Endometrial microvascular endothelial cells (primary cell): Measurements from ENCODE around the gene TMBIM4. TPM values are rescaled to one million over a fixed set of nuclear protein-coding genes. Genes with fewer than 3 reads are reported as not detected.

ENCODE experiments used
- in situ Hi-C: cut with HindIII; loops from 2 replicates; pipeline ENCODE4 v1.10.0; 2017; ENCODE audit warnings: low sequenced_read_pairs, low pct_unique_long_range_greater_than_20kb; ENCODE audit errors: inconsistent ontology term
- total RNA-seq: library from RNA; depleted of rRNA; stranded (reverse); fragments of >200 nt; gene quantifications from one replicate; pipeline ENCODE4 v1.2.3, GENCODE V29; 2015; ENCODE audit errors: inconsistent ontology term

TMBIM4 gene
- total RNA-seq, 1 donor from 2014 or later: 137 TPM

DNA sequence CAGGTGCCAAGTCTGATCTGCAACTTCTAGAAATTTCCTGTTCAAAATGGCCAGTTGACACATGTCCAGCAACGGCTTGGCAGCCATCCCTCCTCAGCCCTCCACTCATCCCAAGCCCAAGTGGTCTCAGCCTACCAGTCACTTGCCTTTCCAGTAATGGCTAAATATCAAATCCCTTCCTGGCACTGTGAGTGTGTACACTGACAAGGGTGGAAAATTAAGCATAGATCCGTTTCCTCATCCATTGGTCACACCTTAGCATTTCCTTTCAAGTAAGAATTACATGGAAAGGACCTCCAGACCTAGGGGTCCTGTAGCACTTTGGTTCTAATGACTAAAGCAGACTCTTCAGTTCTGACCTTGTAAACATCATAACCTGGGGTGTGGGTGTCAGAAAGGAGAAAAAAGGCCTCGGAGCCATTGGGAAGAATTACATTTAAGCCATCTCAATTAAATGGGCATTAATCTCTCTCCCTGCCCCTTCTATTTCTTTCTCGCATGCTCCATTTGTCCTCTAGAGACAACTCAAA lies 54.7 kb downstream of the TMBIM4 start:
- in situ Hi-C loops: no loop called here

DNA sequence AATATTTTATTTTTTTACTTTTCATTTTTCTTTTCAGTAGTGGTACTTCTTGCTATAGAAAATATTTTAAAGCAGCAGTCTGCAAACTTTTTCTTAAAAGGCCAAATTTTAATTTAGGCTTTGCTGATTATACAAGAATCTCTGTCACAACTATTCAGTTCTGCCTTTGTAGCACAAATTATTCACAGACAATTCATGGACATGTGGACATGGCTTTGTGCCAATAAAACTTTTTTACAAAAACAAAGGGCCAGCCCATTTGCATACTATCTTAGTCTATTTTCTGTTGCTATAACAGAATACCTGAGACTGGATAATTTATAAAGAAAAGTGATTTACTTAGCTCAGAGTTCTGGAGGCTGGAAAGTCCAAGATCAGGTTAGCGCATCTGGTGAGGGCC lies 56.3 kb downstream of the TMBIM4 start:
- in situ Hi-C loops: no loop called here

DNA sequence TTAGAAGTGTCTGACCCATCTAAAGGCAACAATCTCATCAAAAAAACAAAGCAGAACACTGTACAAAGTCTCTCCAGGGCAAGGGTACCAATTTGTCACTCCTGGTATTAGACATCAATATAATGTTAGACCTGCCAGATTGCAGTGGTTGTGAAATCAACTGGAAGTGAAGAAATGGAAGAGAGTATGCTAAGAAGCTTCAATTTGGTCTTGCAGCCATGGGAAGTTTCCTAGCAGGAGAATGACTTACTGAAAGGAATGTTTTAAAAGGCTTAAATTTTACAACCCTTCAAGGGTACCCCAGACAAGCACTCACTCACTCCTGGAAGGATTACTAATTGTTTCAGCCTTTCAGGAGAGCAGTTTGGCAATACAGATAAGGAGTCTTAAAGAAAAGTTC lies 58.2 kb downstream of the TMBIM4 start:
- in situ Hi-C loops: no loop called here

DNA sequence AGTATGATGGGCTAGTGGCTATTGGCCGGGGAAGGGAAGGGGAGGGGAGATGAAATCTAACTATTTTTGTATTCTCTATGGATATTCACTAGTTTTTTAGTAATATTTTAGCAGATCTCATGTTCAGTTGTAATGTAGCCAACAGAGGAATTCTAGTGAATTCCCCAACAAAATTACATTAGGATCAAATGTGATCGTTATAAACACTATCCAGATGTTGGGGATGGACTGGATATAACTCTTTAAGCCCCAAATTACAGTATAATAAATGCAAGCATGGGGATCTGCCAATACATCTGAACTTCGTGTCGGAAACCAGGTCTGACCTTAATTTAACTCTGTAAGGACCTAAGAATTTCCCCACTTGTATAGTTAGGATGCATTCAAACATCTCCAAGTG lies 60.7 kb downstream of the TMBIM4 start:
- in situ Hi-C loops: no loop called here

DNA sequence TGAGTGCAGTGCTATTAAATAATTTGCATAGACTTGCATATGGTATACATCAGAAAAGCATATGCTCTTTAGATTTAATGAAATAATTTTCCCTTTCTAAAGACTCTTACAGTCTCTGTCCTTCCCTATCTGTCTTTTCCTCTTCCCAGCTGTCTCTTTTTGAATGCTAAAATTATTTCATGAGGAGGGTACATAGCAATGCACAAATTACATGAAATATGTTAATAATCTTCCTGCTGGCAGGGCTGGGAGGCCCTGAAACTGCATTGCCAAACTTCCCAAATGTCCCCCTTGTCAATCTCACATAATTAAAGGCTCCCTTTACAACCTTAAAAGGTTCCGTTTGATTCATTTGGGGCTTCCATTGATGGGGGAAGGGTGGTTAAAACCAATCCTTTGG lies 61.4 kb downstream of the TMBIM4 start:
- in situ Hi-C loops: no loop called here

DNA sequence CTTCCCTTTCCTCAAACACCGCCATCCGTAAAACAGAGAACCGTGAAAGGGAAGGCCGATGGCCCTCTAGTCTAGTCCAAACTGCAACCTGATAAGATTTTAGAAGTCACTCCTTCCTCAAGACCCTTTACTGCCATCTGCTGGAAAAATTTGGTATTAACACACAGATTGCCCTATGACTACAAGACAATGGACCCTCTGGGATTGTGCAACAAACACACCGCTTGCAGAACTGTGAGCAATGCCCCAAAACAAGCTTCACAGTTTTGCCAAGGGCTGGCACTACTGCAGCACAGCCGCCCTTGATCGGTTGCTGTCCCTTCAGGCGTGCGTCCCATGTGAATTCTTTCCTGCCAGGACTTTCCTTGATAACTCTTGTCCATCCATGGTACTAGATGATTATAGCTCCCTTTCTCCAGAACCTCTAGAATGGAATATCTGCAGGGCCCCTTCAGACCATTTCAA lies 62.3 kb downstream of the TMBIM4 start:
- in situ Hi-C loops: no loop called here

DNA sequence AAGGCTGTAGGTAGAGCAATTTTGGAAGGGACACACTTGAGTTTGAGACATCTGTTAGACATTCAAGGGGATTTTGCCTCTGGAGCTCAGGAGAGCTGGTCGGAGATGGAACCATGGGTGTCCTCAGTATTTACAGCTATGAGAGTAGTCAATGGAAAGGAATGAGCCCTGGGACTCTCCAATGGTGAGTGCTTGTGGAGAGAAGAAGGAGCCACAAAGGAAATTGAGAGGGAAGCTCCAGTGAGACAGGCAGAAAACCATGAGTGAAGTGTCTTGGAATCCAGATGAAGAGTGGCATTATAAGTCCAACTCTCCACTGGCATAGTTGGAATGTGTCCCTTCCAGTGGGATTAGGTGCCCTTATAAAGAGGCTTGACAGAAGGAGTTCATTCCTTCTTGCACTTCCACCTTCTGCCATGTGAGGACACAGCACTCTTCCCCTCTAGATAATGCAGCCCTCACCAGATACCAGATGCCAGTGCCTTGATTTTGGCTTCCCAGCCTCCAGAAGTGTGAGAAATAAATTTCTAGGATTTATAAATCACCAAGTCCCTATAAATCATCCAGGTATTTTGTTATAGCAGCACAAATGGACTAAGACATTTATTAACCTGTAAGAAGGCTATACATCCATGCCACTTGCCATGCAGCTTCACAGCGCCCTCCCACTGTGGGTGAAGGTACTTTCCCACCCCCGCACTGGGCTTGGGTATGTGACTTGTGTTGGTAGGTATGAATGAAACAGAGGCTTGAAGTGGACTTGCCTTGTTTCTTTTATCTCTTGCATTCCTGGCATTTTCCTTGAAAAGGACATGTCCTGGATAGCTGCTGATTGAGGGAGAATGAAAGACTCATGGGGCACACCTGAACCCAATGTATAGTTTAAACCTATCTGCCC lies 66.5 kb downstream of the TMBIM4 start:
- in situ Hi-C loops: no loop called here

DNA sequence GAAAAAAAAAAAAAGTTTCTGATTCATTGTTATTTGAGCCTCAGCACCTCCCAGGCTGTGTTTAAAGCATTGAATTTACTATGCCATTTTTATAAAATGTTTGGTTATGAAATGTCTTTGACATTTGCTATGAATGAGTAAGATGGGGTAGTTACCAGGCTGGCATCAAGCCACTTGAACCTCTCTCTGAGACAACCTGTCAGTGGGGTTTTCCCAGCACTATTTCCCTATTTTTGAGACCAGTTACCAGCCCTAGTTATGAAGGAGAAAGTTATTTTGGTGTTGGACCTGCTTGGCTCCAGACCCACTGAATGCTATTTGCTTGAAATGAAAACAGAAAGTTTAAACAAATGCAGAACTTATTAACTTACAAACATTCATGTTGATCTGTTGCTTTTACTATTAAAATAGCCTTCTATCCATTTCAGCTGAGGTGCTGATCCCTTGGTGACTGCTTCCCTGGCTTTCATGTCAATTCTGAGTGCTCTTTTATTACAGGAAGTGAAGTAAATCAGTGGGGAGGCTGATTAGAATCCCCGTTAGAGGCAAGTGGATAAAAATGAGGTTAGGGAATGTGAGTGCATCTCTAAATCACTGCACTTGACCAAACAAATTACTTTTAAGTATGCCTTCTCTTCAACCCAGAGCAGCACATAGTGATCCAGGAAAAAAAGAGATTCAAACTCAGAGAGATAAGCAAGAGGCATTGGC lies 77.1 kb downstream of the TMBIM4 start:
- in situ Hi-C loops: no loop called here

DNA sequence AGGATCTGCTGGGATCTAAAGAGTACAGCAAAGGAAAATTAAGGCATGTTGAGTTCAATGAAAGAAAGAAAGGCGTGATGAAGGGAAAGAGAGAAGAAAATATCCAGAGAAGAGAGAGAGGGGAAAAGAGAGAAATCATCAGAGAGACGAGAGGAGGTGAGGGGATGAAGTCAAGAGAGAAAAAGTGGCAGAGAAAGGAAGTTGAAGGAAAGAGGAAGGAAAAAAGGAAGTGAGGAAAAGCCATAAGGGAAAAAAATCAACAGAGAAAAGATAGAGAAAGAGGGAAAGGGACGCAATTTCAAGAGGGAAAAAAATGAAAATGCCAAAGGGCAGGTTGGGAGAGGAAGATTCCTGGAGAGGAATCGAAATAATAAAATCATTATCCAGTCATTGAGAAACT lies 79.6 kb downstream of the TMBIM4 start:
- in situ Hi-C loops: no loop called here

DNA sequence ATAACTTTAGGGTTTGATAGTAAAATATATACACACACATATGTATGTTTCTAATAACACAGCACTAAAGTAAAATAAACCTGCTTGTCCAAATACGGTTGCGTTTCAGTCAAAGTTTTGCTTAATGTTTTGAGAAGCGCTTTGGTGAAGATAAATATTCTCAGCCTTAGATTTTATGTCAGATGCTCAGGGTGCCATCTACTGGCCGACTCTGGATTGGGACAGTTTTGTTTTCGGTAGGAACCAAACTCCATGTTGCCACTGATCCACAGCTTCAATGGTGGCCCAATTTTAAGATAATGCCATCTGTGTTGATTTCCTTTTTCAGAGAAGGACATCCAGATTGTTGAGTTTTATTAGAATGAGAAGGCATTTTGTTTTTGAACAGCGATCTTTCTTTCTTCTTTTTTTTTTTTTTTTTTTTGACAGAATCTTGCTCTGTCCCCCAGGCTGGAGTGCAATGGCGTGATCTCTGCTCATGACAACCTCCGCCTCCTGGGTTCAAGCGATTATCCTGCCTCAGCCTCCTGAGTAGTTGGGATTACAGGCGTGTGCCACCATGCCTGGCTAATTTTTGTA lies 82.3 kb downstream of the TMBIM4 start:
- in situ Hi-C loops: no loop called here

DNA sequence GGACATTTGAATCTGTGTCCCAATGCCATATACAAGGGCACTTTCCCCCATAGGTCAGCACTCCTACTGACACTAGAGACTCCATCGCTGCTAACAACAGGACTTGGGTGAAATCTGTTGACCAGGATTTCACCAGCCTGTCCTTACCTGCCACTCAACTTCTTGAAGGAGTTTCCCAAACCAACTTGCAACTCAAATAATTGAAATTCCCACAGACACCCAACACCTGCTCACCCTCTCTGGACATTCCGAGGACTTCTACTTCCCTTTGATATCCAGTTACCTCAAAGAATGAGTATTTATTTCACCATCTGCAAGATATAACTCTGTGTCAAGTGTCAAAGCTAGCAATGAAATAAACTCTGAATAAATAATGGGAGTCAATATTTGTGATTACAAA lies 83.8 kb downstream of the TMBIM4 start:
- in situ Hi-C loops: no loop called here

Other genes with a start within 250 kb of the TMBIM4 start
- gene LLPH, start 39.2 kb downstream of the TMBIM4 start, total RNA-seq: 12.1 TPM
- gene IRAK3, start 19.2 kb upstream of the TMBIM4 start, total RNA-seq: 7.7 TPM
- gene HELB, start 132.5 kb upstream of the TMBIM4 start, total RNA-seq: 3.7 TPM